Iris pigment epithelial cell (primary cell): Measurements from ENCODE around the gene IL17RE.
"Not testable (repeated sequence)": the region's sequence is repeated elsewhere in the genome, so short reads cannot be mapped to it uniquely, and the experiment has no call there.

Source experiments
- DNase-seq: peaks from one replicate; pipeline ENCODE4 v3.0.0-alpha.2; 2011; ENCODE audit warnings: low read depth

IL17RE gene

GRCh38 chr3:9879830-9880549 is 22.7 kb upstream of the IL17RE start, which contains the start of gene CIDEC:
TSS of gene CIDEC (minus strand) at chr3:9880253. CDS start at chr3:9878486, 1,767 bp downstream.
- no peak for DNase-seq

DNA sequence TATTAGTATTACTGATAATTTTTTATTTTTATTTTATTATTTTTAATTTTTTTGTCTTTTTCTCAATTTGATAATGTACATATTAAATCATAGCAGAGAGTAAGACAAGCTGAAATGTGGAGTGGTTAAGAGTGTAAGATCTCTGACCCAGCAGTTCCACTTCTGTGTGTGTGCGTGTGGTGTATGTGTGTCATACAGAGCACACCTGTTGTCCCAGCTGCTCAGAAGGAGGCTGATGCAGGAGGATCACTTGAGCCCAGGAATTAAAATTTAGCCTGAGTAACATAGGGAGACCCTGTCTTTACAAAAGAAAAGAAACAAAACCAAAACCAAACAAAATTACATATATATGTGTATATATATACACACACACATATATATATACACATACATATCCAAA is 21.2 kb upstream of the IL17RE start:
- no peak for DNase-seq

- DNase-seq = peak; percentile 72
Observed at GRCh38 chr3:9883706-9884554, 18.7 kb upstream of the IL17RE start.

DNA sequence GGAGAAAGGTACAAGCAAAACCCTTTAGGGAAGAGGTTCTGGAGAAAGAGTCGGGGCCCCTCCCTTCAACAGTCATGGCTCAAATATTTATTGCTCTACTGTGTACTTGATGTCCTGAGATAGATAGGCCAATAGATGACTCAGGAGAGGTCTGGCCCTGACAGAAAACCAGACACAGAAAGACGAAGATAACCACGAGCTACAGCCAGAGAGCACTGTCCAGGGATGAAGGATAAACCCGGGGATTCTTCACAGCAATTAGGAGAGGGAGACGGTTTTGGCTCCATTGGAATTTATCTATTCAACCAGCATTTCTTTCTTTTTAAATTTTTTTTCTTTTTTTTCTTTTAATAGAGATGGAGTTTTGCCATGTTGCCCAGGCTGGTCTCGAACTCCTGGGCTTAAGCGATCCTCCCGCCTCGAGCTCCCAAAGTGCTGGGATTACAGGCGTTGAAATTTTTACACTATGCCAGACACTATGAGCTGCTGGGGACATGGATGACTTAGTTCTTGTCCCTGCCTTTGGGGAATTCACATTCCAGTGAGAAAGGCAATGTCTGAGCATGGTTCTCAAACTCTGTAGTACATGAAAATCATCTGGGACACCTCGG is 18.0 kb upstream of the IL17RE start:
- peak; percentile 95 for DNase-seq

GRCh38 chr3:9886328-9886727 is 16.3 kb upstream of the IL17RE start:
- DNase-seq = no peak

DNA sequence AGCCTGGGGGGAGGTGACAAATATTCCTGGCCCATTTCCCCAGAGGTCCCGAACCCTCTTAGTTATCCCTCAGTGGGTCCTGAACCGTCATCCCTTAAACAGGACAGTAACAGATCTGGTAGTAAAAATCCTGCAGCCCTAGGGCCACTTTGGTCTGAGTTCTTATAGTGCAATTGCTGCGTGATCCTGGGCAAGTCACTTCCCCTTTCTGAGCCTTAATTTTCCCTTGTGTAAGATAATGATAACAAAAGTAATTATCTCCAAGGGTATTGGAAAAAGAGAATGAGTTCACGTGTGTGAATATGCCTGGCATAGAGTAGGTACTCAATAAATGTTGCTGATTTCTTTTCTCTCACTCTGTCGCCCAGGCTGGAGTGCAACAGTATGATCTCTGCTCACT is 15.2 kb upstream of the IL17RE start:
- no peak for DNase-seq

GRCh38 chr3:9888540-9888939 is 14.1 kb upstream of the IL17RE start:
- no peak for DNase-seq

DNA sequence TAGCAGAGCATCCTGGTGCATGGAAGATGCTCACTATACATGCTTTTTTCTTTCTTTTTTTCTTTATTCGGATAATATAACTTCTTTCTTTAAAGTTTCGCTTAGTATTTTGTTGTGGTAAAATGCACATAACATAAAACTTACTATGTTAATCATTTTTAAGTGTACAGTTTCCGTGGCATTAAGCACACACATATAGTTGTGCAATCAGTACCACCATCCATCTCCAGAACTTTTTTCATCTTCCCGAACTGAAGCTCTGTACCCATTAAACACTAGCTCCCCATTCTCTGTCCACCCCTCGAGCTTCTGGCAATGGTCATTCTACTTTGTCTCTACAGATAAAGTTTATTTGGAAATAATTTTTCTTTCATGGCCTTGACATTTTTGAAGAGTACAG is 13.2 kb upstream of the IL17RE start:
- DNase-seq = no peak

DNA sequence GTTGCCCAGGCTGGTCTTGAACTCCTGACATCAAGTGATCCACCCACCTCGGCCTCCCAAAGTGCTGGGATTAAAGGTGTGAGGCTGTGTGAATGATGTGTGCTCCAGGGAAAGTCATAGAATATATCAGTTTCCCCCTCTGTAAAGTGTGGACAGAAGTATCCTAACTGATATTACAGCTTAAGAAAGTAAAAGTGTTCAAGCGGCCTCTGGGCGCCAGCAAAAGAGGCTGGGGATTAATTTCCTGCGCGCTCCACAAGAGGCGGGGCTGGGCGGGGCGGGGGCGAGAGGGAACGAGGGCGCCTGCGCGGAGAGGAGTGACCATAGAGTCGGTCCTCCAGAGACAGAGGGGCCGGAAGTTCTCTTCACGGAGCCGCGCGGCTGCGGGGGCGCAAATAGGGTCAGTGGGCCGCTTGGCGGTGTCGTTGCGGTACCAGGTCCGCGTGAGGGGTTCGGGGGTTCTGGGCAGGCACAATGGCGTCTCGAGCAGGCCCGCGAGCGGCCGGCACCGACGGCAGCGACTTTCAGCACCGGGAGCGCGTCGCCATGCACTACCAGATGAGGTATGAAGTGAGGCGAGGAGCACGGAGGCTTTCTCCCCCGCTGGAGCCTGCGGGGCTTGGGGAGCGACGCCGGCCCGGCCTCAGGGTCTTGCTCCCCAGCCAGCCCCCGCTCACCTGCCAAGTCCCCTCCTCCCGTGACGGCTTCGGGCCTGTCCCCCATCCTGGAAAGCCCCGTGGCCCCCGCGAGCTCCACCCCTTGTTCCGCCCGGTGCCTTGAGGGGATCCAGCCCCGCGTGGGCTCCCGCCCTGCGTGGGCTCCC is 12.2 kb upstream of the IL17RE start, which contains the start of gene JAGN1:
JAGN1 (plus strand) TSS at position 362 of the 823 bp plus-strand sequence; CDS start at position 475, 113 bp downstream.
- peak; percentile 89 for DNase-seq

DNA sequence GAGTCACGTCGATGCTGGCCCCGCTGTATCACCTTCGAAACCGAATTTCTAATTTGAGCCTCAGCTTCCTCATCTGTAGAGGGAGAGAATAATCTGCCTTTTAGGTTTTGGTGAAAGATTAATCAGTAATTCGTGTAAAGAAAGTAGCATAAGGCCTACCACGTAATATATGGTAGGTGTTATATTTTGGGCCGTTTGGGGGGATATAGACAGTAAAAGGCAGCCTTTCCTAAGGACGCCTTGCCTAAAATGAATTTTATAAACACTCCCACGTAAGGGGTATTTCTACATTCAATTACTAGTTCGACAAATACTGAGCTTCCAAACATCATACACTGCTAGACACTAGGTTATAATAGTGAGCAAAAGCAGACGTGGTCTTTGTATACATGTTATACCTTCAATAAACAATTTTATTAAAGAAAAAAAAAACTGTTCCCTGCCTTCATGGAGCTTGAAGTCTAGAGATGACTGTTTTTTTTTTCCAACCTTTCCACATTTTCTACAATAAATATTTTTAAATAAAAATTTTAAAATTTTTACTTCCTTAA is 11.5 kb upstream of the IL17RE start:
- no peak for DNase-seq

DNA sequence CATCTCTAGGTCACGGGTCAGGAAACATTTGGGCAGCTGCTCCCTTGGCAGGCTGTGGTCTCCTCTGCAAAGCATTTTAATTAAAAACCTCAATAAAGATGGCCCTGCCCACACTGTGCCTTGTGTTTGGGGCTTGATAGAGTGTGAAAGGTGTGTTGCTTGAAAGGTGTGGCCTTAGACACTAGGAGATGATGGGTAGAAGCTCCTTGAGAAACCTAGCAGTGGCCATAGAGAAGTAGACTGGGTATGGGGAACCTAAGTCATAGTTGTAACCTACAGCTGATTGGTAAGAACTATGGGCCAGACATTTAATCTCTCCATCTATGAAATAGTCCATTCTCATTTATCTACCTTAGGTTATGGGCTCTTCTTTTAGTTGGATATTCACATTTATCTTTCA is 8.9 kb upstream of the IL17RE start:
- no peak for DNase-seq

DNA sequence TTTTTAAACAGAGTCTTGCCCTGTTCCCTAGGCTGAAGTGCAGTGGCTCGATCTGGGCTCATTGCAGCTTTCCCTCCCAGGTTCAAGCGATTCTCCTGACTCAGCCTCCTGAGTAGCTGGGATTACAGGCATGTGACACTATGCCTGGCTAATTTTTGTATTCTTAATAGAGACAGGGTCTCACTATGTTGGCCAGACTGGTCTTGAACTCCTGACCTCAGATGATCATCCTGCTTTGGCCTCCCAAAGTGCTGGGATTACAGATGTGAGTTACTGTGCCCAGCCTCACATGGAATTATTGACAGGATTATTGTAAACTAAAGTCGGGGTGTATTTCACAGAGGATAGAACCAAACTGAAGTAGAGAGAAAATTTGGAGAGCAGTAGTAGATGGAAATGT is 6.9 kb upstream of the IL17RE start:
- DNase-seq = not testable (repeated sequence)

DNA sequence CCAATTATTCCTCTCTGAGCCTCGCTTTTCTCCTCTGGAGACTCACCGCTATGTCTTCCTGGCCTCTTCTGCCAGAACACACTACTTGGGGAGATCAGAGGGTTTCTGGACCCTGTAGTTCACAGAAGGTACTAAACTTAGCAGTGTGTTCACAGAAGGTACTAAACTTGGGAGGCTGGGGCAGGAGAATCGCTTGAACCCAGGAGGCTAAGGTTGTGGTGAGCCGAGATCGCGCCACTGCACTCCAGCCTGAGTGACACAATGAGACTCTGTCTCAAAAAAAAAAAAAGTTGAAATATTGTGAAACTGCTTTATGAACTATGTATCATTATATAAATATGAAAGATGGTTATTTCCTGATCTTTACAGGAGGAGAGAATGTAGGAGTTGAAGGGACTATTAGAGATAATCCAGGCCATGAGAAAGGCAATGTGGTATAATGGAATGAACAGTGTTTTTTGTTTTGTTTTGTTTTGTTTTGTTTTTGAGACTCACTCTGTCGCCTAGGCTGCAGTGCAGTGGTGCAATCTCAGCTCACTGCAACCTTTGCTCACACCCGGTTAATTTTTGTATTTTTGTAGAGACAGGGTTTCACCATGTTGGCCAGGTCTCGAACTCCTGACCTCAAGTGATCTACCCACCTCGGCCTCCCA is 5.8 kb upstream of the IL17RE start:
- peak; percentile 58 for DNase-seq

DNA sequence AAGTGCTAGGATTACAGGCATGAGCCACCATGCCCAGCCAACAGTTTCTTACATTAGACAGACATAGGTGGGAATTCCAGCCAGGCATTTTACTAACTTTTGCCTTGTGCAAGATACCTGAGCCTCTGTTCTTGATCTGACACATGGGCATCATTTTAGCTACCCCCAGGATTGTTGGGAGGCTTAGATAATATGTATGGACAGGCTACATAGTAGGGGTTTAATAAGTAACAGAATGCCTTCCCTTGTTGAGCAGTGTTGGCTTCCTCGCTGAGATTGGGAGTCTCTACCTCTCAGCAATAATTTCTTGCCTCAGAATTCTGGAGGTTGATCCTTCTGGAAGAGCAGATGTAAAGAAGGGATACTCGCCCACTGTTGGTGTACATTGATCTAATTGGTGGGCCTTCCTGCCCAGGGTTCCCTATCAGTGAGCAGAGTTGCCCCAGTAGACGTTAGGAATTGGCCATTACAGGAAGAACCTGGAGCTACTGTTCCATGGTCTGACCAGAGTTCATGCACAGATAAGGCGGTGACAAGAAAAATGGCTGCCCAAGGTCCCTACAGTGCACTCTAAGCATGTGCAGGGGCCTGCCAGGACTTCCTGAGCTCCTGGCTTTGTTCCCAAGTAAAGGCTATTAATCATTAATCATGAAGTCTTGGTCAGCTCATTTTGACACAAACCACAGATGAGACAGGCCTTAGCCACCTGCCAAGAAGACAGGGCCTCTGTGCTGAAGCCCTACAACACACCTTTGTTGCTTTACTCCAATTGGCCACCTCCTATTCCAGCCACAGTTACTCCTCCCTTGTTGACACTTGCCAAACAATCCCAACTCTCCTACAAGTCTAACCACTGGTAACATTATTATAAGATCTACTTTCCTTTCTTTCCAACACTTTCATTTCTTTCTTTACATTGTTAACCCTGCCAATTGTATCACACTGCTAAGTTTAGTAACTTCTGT is 5.0 kb upstream of the IL17RE start:
- DNase-seq = peak; percentile 72

GRCh38 chr3:9898467-9899241 is 4.0 kb upstream of the IL17RE start:
- DNase-seq = no peak

DNA sequence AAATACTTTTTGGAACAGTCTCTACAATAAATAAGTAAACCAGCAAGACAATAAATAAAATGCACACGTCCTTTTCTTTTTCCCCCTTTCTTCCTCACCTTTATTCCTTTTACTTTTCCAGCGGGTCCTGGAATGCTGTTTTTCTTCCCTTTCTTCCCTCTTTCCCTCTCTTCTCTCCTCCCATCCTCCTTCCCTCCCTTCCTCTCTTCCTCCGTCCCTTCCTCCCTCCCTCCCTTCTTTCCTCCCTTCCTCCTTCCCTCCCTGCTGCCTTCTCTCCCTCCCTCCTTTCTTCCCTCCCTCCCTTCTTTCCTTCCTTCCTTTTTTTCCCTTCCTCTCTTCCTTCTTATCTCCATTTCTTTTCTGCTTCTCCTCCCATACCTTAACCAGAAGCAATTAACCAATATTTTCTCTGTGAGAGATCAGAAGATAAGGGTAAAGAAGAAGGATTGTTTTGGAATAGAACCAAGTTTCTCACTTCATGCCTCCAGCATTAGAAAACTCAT is 3.3 kb upstream of the IL17RE start:
- DNase-seq = no peak

GRCh38 chr3:9900965-9901415 is 1.7 kb upstream of the IL17RE start:
- DNase-seq = not testable (repeated sequence)

GRCh38 chr3:9901967-9902366 is 681 bp upstream of the IL17RE start:
- DNase-seq = no peak

DNA sequence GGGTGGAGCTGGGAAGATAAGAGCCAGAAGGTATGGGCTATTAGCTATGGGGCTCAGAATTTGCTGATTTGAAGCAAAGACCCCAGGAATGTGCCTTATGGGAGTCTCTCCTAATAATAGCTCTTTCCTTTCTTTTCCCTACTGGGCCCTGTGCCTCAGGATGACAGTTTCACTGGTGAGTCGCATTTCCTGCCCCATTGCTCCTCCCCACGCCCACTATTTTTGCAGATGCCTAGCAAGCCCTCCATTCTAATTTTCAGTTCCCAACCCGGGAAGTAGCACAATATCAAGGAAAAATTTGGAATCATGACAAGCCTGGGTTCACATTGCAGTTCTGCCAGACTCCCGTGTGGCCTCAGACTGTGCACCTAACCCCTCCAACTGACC is 583 bp downstream of the IL17RE start:
- no peak for DNase-seq
